GM12864 (cell line): ENCODE data around the gene ARFGAP1.
A peak's percentile ranks its signal among the peaks of the same experiment; 100 is the strongest.

Experiments
- DNase-seq: peaks from one replicate; pipeline ENCODE4 v3.0.0-alpha.2; 2011; ENCODE audit warnings: low read depth
- H3K4me3 ChIP-seq: 2 replicates; pipeline ENCODE4 v1.5.1; 2011; ENCODE audit warnings: mild to moderate bottlenecking, low read depth, low read length, control low read depth
- CTCF ChIP-seq: IDR thresholded peaks from 2 replicates; pipeline ENCODE4 v1.5.1; 2011; ENCODE audit warnings: low read depth, mild to moderate bottlenecking, moderate library complexity, low read length, control low read depth, inconsistent platforms; ENCODE audit errors: missing control alignments

Gene ARFGAP1

DNA sequence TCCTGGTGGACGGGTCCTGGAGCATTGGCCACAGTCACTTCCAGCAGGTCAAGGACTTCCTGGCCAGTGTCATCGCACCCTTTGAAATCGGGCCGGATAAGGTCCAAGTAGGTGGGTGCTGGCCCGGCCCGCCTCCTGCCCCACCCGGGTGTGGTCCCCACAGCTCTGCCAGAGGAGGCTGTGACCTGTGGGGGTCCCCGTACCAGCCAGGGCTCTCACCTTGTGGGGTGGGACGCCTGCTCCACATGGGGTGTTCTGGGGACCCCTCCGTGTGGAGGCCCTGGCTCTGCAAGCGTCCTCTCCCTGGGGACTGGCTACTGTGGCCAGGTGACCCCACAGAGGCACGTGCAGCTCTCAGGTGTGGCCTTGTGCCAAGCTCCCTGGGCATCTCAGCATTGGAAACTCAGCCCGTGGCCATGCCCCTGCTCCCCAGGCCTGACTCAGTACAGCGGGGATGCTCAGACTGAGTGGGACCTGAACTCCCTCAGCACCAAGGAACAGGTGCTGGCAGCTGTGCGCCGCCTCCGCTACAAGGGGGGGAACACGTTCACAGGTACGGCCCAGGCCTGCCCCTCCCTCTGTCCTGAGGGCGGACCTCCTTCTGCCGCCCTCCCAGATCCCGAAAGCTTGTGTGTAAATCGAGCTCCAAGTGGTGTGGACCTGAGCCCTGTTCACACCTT lies 35.1 kb downstream of the ARFGAP1 start:
- no peak for TF ChIP-seq CTCF
- DNase-seq: no peak

DNA sequence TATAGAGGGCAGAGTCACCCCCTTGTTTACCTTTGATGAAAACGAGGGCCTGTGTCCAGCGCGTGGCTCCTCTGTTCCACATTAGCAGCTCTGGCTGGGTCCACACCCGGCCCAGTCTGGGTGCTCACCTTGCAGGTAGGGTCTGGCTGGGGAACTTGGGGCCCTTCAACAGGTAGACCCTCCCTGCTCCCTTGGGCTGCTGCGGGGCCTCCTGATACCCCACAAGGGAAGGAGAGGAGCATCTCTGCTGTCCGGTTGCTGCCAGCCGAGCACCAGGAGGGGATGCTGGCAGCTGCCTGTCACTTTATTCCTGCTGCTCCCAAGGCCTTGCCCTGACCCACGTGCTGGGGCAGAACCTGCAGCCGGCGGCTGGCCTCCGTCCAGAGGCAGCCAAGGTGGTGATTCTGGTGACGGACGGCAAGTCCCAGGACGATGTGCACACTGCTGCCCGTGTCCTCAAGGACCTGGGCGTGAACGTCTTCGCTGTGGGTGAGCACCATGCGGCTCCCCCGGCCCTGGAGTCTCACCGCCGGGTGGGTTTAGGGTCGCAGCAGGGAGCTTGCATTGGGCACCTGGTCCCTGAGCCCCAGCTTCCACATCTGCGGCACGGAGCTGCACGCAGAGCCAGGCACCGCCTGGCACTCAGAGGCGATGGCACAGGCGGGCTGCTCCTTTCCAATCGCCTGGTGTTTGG lies 35.8 kb downstream of the ARFGAP1 start:
- no peak for TF ChIP-seq CTCF
- H3K4me3 ChIP-seq: no peak overlapping the region
- DNase-seq: no peak

More for the DNA sequence above, 35.1 kb downstream of the ARFGAP1 start:
- H3K4me3 ChIP-seq: no peak overlapping the region

DNA sequence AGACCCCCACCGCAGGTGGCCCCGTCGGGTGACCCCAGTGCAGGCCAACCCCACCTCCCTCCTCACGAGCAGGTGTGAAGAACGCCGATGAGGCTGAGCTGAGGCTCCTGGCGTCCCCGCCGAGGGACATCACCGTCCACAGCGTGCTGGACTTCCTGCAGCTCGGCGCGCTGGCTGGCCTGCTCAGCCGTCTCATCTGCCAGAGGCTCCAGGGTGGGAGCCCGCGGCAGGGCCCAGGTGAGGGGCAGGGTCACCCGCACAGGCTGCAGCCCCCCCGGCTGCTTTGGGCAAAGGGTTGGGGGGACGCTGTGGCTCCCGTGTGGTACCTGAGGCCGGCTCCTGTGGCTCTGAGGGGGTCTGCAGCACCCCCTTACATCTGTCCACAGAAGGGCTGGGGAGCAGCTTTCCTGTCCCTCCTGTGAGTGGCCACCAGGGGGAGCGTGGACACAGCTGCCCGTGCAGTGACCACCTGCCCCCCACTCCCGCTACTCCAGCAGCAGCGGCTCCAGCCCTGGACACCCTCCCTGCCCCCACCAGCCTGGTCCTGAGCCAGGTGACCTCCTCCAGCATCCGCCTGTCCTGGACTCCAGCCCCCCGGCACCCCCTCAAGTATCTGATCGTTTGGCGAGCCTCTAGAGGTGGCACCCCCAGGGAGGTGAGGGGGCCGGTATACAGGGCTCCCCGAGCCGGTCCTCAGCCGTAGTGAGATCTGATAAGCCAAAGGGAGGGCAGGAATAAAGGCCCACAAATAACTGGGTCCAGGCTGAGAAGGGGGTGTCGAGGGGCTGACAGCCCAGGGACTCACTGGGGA lies 36.9 kb downstream of the ARFGAP1 start:
- peak; percentile 72 for TF ChIP-seq CTCF
- H3K4me3 ChIP-seq: no peak overlapping the region
- DNase-seq: no peak

DNA sequence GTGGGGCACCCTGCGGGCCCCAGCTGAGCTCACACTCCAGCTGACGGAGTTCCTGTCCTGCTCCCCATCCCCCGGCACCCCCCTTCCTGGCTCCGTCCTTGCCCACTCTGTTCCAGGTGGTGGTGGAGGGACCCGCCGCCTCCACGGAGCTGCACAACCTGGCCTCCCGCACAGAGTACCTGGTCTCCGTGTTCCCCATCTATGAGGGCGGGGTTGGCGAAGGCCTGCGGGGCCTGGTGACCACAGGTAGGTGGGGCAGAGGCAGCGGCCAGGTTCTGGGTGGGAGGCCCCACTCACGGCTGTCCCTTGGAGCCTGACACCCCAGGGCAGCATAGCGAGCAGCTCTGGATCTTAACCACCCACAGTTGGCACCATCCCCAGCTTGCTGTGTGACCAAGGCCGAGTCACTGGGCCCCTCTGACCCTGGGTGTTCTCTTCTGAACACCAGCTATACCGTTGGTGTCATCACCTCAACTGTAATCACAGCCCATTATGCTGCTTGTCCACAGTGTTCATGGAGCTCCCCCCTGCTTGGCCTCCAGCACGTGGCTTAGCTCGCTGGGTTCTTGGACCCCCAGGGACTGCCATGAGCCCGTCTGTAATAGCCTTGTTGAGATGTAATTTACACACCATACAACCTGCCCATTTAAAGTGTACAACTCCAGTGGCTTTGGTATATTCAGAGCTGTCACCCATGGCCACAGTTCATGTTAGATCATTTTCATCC lies 37.8 kb downstream of the ARFGAP1 start:
- H3K4me3 ChIP-seq: no peak overlapping the region
- TF ChIP-seq CTCF: no peak
- DNase-seq: no peak

DNA sequence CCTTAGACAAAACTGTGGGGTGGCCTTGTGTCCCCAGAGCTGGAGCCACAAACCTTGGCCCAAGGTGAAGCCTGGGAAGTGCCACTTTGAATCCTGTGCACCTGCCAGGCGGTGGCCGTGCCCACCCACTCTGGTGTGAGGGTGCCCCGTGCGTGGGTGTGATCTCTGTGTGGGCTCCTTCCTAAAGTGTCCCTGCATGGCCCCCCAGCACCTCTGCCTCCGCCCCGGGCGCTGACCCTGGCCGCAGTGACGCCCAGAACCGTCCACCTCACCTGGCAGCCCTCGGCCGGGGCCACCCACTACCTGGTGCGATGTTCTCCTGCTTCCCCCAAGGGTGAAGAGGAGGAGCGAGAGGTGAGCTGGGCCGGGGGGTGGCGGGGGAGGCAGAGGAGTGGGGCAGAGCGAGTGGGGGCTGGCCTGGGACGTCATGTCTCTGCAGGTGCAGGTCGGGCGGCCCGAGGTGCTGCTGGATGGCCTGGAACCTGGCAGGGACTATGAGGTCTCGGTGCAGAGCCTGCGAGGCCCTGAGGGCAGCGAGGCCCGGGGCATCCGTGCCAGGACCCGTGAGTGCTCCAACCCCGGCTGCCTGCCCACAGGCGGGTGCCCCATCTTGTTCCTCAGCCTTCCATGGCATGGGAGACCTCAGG lies 38.7 kb downstream of the ARFGAP1 start:
- DNase-seq: no peak
- TF ChIP-seq CTCF: no peak
- H3K4me3 ChIP-seq: no peak overlapping the region

DNA sequence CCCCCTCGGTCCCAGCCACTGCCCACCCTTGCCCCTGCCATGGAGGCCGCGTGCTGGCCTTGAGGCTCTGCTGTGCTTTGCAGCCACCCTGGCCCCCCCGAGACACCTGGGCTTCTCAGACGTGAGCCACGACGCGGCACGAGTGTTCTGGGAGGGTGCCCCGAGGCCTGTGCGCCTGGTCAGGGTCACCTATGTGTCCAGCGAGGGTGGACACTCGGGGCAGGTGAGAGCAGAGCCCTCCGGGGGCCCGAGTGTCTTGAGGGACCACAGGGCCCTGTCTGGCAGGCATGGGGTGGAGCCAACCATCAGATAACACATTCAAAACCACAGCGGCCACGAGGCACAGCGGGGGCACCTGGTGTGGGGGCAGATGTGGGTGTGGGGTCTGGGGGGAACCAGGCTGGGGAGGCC lies 39.2 kb downstream of the ARFGAP1 start:
- no peak for DNase-seq
- no peak for TF ChIP-seq CTCF
- no peak overlapping the region for H3K4me3 ChIP-seq
